ENCODE measurements around the gene NAPSA.
A peak's percentile ranks its signal among the peaks of the same experiment; 100 is the strongest.

The NAPSA gene

DNA sequence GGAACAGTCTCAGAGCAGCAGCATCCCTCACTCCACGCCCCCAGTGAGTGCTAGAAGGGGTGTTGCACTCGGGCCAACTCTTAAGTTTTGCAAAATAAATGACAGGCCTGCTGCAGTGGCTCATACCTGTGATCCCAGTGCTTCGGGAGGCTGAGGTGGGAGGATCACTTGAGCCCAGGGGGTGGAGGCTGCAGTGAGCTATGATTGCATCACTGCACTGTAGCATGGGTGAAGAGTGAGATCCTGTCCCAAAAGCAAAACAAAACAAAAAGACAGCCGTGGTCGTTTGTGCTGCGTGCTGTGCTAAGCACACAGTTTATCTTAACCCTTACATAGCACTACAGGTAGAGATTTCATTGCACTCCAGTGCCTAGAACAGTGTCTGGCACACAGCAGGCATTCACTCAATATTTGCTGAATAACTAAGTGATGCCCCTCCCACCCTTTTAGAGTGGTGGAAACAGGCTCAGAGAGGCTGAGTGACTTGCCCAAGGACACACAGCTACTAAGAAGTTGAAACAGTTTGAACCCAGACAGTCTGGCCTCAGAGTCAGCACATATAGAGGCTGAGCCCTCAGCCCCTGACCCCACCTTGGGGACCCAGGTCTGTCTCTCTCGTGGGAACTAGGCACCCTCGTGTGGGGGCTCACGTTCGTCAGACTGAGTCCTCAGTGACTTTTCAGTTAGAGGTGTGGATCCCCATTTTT lies 54.5 kb downstream of the NAPSA start:
- Mint-ChIP-seq H3K9me3 (no peaks in the 10 kb centered on the region), H3K4me3 (peak overlapping the region in 1 of 3 experiments; percentile 50), H3K27me3 (ENCODE audit: low read depth) (peaks cover 87% of the 10 kb centered on the region), H3K27ac (no peak overlapping the region), H3K4me1 (peaks cover 14% of the 10 kb centered on the region), H3K36me3 (ENCODE audit: low read depth) (no peaks in the 10 kb centered on the region)
- TF ChIP-seq, protein P1, sequence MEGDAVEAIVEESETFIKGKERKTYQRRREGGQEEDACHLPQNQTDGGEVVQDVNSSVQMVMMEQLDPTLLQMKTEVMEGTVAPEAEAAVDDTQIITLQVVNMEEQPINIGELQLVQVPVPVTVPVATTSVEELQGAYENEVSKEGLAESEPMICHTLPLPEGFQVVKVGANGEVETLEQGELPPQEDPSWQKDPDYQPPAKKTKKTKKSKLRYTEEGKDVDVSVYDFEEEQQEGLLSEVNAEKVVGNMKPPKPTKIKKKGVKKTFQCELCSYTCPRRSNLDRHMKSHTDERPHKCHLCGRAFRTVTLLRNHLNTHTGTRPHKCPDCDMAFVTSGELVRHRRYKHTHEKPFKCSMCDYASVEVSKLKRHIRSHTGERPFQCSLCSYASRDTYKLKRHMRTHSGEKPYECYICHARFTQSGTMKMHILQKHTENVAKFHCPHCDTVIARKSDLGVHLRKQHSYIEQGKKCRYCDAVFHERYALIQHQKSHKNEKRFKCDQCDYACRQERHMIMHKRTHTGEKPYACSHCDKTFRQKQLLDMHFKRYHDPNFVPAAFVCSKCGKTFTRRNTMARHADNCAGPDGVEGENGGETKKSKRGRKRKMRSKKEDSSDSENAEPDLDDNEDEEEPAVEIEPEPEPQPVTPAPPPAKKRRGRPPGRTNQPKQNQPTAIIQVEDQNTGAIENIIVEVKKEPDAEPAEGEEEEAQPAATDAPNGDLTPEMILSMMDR (IDR thresholded peaks at IDR 0.05; ENCODE audit: unreplicated experiment in 3 of 3), result no peak

DNA sequence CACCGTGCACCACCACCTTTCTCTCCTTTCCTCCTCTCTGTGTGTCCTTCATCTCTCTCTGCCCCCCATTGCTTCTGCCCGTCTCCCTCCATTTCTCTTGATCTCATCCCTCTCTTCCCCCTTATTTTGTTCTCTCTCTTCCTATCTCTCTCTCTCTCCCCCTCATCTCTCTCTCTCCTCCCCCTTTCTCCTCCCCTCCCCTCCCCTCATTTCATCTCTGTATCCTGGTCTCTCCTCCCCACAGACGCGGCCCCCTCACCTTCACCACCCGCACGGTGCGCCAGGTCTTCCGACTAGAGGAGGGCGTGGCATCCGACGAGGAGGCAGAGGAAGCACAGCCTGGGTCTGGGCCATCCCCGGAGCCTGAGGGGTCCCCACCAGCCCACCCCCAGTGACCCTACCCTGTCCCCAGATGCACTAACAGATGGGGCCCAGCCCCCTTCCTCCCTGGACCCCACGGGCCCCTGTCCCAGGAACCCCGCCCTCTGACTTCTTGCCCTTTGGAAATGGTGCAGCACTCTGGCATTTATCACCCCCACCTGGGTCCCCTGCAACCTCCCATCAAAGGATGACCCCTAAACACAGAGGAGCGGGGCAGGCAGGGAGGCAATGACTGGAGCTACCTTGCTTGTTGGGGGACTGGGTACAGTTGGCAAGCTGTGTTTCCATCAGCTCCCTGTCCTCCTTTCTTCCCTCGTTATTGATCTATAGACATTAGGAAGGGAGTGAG lies 55.9 kb downstream of the NAPSA start:
- Mint-ChIP-seq H3K27me3 (ENCODE audit: low read depth) (peaks cover 74% of the 10 kb centered on the region), H3K4me3 (no peak overlapping the region), H3K4me1 (peaks cover 3% of the 10 kb centered on the region), H3K27ac (no peak overlapping the region), H3K36me3 (ENCODE audit: low read depth) (no peaks in the 10 kb centered on the region), H3K9me3 (no peaks in the 10 kb centered on the region)
- TF ChIP-seq, protein P1 (IDR thresholded peaks at IDR 0.05; ENCODE audit: unreplicated experiment in 3 of 3), result no peak

DNA sequence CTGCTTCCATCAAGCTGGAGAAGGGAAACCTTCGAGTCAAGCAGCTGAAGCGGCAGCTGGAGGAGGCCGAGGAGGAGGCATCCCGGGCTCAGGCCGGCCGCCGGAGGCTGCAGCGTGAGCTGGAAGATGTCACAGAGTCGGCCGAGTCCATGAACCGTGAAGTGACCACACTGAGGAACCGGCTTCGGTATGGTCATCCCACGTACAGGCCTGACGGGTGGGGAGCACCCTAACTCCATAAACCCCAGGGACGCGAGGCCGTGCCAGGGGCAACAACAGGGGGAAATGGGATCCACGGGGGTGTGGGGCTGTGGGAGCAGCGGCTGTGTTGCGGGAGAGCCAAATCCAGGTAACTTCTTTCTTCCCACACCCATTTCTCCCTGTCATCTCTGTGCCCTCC lies 56.4 kb downstream of the NAPSA start:
- H3K4me1 Mint-ChIP-seq, result peaks cover 3% of the 10 kb centered on the region
- TF ChIP-seq, protein P1 (IDR thresholded peaks at IDR 0.05; ENCODE audit: unreplicated experiment in 3 of 3), result no peak
- H3K36me3 Mint-ChIP-seq (ENCODE audit: low read depth), result no peaks in the 10 kb centered on the region

More for the DNA sequence above, 56.4 kb downstream of the NAPSA start:
- Mint-ChIP-seq H3K27me3 (ENCODE audit: low read depth) (peaks cover 68% of the 10 kb centered on the region), H3K27ac (no peak overlapping the region), H3K4me3 (no peak overlapping the region), H3K9me3 (no peaks in the 10 kb centered on the region)
